HG02571 (cell line): ENCODE results near the gene ERBB3.

ENCODE experiments used
- ATAC-seq: cut with Tn5 transposase; IDR thresholded peaks from one replicate; pipeline ENCODE4 v1.9.1; 2021; ENCODE audit warnings: mild to moderate bottlenecking, moderate library complexity; ENCODE audit not compliant: unreplicated experiment

ERBB3 gene

DNA sequence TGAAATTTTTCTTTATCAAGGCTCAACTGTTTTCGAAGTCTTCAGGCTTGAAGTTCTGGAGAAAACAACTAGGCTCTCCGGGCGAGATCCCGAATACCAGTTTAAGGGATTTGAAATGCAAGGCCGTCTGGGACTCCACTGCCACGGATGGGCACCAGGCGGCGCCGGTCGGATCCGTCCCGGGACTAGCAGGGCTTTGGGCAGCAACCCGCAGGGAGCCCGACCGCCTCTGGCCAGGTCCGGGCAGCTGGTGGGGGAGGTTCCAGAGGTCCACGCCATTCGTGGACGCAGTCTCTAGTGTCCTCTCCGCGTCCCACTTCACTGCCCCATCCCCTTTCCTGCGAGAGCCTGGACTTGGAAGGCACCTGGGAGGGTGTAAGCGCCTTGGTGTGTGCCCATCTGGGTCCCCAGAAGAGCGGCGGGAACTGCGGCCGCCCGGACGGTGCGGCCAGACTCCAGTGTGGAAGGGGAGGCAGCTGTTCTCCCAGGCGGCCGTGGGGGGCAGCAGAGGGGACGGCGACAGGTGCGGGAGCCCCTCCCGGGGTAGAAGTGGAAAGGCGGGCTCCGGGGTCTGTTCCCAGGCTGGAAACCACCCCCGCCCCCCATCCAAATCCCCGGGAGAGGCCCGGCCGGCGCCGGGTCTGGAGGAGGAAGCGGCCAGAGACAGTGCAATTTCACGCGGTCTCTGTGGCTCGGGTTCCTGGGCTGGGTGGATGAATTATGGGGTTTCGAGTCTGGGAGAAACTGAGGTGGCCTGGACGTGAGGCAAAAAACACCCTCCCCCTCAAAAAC lies 838 bp upstream of the ERBB3 start:
- ATAC-seq = peak; percentile 66

GRCh38 chr12:56080556-56081138 lies 682 bp downstream of the ERBB3 start:
- no peak for ATAC-seq

DNA sequence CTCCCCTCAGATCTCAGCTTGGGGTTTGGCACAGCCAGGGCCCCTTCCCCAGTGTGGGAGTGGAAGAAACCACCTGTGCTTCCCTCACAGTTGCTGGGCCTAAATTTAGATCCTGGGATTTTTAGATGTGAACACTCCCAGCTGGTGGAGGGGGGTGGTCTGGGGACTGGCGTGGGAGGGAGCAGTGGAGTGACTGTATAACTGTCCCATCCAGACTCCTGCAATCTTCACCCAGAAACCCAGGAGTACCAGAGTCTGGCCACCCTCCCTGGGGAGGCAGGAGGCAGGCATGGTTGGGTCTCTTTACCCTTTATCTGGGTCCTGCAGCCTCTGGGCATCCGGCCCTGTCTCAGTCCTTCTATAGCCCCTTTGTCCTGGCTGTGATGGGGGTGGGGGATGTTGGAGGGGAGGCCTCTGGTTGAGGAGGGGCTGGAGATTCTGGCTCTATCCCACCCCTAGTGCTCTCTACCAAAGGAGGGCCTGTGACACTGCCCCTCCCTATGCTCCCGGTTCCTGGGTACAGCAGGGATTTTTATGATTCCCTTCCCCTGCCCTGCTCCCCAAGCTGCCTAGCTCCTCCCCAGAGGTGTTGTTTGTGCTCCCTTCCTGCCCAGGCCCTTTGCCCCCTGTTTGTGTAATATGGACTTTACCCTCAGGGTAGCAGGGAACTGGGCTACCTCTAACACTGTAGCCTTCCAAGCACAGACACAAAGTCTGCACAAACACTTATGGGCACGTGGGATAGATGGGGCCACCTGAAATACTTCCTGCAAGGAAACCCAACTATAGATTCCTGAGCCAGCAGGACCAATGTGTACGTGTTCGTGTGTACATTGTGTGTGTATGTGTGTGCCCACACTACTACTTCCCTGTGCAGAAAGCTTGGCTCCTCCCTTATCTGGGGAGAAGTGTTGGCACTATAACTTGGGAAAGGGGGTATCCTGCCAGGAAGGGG lies 1.7 kb downstream of the ERBB3 start:
- no peak for ATAC-seq

GRCh38 chr12:56082382-56082781 lies 2.4 kb downstream of the ERBB3 start:
- ATAC-seq = no peak

DNA sequence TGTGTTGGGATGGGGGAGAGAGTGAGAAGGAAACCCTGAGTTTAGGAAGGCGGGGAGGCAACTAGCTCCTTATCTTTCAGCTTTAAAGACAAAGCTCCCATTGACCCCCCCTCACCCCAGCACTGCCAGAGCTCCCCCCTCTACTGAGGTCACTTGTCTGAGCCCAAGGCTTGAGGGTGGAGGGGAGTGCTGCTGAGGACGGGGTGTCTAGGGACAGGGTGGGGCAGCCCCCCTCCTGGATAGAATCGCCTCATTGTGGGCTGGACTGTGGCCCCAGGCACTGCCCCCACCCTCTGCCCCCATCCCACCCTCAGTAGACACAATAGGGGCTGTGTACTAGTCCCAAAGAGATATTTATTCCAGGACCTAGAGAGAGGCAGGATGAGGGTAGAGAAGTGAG lies 3.0 kb downstream of the ERBB3 start:
- ATAC-seq = no peak

- ATAC-seq = no peak
These were observed 5.1 kb downstream of the ERBB3 start for GRCh38 chr12:56084958-56085543.

- ATAC-seq = no peak
These were observed 6.1 kb downstream of the ERBB3 start for GRCh38 chr12:56086096-56086495.

GRCh38 chr12:56086608-56087007 lies 6.6 kb downstream of the ERBB3 start:
- no peak for ATAC-seq

- ATAC-seq = no peak
These were observed 7.3 kb downstream of the ERBB3 start for GRCh38 chr12:56087220-56087619.

- no peak for ATAC-seq
These were observed 17.8 kb downstream of the ERBB3 start for GRCh38 chr12:56097738-56098137.

DNA sequence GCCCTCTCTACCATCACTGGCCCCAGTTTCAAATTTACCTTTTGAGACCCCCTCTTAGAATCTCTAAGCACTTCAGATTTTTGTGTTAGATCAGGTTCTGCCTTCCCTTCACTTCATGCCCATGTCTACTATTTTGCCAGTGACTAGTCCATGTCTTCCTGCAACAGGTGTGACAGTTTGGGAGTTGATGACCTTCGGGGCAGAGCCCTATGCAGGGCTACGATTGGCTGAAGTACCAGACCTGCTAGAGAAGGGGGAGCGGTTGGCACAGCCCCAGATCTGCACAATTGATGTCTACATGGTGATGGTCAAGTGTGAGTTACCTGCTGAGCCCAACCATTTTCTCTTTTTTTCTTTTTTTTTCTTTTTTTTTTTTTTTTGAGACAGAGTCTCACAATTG lies 18.6 kb downstream of the ERBB3 start:
- ATAC-seq = no peak

- no peak for ATAC-seq
These were observed 19.8 kb downstream of the ERBB3 start for GRCh38 chr12:56099787-56100186.

DNA sequence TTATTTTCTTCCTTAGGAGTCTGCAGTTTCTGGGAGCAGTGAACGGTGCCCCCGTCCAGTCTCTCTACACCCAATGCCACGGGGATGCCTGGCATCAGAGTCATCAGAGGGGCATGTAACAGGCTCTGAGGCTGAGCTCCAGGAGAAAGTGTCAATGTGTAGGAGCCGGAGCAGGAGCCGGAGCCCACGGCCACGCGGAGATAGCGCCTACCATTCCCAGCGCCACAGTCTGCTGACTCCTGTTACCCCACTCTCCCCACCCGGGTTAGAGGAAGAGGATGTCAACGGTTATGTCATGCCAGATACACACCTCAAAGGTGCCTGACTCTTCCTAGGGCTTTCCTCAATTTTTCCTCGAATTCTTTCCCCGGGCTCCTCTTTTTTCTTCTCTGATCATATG lies 21.1 kb downstream of the ERBB3 start:
- ATAC-seq = no peak

DNA sequence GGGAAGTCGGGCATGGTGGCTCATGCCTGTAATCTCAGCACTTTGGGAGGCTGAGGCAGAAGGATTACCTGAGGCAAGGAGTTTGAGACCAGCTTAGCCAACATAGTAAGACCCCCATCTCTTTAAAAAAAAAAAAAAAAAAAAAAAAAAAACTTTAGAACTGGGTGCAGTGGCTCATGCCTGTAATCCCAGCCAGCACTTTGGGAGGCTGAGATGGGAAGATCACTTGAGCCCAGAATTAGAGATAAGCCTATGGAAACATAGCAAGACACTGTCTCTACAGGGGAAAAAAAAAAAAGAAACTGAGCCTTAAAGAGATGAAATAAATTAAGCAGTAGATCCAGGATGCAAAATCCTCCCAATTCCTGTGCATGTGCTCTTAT lies 22.7 kb downstream of the ERBB3 start:
- ATAC-seq = no peak

GRCh38 chr12:56103066-56103711 lies 23.2 kb downstream of the ERBB3 start:
- no peak for ATAC-seq

- no peak for ATAC-seq
These were observed 23.8 kb downstream of the ERBB3 start for GRCh38 chr12:56103823-56104108.

DNA sequence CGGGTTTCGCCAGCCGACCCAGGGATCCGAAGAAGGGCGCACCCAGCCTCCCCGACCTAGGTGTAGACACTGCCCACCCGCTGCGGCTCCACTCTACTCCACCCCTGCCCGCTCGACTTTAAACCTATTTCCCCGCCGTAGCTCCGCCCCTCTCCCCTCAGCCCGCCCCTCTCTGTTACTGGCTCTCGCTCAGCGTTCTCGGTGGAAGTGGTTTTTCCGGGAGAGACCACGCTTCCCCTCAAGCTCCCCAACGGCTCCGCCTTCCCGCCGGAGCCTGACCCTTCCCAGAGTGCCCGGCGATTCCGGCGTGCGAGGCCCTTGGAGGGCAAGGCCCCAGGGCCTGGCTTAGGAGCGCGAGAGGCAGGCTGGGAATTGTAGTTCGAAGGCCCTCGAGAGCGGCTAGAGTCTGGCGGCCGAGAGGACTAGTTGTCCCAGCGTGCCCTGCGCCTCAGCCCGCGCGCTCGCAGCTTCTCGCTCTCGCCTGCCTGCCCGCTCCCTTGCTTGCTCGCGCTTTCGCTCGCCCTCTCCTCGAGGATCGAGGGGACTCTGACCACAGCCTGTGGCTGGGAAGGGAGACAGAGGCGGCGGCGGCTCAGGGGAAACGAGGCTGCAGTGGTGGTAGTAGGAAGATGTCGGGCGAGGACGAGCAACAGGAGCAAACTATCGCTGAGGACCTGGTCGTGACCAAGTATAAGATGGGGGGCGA lies 24.3 kb downstream of the ERBB3 start, which contains the start of gene PA2G4:
Gene PA2G4, plus strand, starts transcription at position 451 of the 706 bp plus-strand sequence. Its CDS starts 179 bp downstream, at position 630.
- ATAC-seq = peak; percentile 95

- peak; percentile 15 for ATAC-seq
These were observed 25.0 kb downstream of the ERBB3 start for GRCh38 chr12:56104815-56105608.

DNA sequence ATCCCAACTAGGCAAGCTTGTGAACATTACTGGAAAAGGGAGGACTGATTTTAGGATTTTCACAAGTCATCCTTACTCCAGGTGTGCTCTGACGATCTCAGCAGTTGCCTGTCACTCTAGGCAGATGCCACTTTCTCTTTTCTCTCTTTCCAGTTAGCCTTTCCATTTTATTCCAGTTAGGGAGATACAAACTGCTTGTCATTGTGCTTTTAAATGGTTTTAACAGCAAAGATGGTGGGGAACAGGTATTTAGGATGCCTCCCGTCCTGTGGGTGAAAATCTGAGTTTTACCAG lies 25.6 kb downstream of the ERBB3 start:
- no peak for ATAC-seq

- no peak for ATAC-seq
These were observed 27.3 kb downstream of the ERBB3 start for GRCh38 chr12:56107242-56107641.
